OCI-LY7 (cell line): Measurements from ENCODE around the gene ZHX3.

ENCODE experiments used
- EZH2phosphoT487 ChIP-seq: fragments of 200-600 bp; sonication (generic); IDR thresholded peaks from 2 replicates; pipeline ENCODE4 v1.6.1; 2018; ENCODE audit warnings: low read depth, borderline replicate concordance, mild to moderate bottlenecking, mixed run types, antibody characterized with exemption, low read length, moderate library complexity, mixed read lengths
- TF ChIP-seq, protein P1 (sequence below): fragments of 200-600 bp; sonication (generic); conservative IDR thresholded peaks from 2 replicates; pipeline ENCODE4 v1.5.1; 2014; ENCODE audit warnings: mild to moderate bottlenecking, antibody characterized with exemption, low read length, moderate library complexity, mixed read lengths

DNA sequence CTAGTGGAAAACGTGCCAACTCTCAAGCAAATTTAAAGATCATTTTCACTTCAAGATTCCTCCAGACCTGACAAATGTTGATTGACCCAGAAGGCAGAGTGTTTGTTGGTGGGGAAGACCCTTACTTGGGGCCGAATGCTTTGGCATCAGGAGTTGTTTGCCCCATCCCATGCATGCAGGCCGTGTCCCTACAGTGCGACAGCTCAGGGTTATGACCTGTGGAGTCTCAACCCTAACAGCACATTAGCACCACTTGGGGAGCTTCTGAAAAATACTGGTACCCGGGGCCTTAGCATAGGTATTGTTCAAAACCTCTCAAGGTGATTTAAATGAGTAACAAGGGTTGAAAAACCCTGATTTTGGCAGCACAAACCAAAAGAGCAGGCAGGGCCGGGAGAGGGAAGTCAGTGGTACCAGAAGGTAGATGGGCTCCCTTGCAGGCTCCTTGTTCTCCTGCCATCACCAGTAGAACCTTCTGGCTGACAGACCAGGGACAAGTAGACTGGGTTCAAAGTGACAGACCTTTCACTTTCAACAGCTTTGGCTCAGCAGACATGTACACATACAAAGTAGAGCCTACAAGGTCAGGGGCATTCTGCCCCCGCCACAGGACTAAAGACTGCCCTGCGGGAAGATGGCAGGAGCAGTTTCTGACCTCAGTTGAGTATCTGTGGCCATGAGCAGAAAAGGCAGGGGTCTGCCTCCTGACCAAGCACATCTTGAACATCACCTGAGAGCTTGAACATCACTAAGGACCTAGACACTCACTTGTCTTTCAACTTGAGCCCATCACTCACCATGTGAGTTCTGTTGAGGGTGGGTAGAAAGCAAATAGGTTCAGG lies 140.6 kb downstream of the ZHX3 start:
- TF ChIP-seq, protein P1, sequence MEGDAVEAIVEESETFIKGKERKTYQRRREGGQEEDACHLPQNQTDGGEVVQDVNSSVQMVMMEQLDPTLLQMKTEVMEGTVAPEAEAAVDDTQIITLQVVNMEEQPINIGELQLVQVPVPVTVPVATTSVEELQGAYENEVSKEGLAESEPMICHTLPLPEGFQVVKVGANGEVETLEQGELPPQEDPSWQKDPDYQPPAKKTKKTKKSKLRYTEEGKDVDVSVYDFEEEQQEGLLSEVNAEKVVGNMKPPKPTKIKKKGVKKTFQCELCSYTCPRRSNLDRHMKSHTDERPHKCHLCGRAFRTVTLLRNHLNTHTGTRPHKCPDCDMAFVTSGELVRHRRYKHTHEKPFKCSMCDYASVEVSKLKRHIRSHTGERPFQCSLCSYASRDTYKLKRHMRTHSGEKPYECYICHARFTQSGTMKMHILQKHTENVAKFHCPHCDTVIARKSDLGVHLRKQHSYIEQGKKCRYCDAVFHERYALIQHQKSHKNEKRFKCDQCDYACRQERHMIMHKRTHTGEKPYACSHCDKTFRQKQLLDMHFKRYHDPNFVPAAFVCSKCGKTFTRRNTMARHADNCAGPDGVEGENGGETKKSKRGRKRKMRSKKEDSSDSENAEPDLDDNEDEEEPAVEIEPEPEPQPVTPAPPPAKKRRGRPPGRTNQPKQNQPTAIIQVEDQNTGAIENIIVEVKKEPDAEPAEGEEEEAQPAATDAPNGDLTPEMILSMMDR, result no peak
- TF ChIP-seq EZH2phosphoT487, result no peak
